ENCODE results near the gene PNMA8B. TPM values are rescaled to one million over a fixed set of nuclear protein-coding genes. Genes with fewer than 3 reads are reported as not detected.

The PNMA8B gene
- total RNA-seq, 1 donor from 2014 or later = 0.17 TPM

DNA sequence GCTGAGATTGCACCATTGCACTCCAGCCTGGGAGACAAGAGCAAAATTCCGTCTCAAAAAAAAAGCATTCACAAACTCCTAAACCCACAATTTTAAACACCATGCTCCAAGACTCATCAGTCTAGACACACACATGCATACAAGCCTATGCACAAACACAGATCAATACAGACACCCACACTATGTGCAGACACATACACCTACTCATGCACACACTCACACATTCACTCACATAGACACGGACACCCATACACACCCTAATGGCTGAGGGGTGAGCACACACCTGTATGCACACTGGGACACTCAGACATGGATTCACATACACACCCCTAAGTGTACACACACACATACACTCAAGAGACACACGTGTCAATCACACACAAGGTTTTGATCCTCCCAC is 9.3 kb downstream of the PNMA8B start:
- no peak for DNase-seq

DNA sequence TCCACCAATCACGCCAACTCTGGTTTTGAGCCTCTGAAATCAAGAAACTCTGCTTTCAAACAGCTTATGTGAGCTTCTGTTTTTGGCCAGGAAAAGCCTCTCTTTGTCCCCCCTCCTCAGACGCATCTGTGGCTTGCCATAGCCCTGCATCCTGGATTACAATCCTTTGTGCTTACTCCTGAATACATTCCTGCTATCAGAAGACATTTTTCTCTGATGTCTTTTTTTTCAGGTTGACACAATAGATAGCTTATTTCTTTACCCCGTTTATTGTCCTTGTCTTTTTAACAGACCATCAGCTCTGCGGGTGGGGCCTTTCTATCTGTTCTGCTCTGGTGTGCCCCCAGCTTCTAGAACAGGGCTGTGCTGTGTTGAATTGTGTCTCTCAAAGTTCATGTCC is 11.0 kb downstream of the PNMA8B start:
- DNase-seq = no peak

DNA sequence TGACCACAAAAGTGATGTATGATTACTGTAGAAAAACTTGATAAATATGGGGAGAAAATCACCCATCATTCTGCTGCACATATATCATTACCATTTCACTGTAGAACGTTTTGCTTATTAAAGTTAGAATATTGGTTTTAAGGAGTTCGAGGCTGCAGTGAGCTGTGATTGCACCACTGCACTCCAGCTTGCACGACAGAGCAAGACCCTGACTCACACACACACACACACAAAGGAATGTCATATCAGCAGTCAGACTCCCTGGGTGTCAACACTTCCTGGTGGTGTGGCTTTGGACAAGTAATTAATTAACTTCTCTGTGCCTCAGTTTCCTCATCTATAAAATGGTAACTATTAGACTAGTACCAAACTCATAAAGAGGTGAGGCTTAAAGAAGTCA is 13.0 kb downstream of the PNMA8B start:
- DNase-seq = no peak

DNA sequence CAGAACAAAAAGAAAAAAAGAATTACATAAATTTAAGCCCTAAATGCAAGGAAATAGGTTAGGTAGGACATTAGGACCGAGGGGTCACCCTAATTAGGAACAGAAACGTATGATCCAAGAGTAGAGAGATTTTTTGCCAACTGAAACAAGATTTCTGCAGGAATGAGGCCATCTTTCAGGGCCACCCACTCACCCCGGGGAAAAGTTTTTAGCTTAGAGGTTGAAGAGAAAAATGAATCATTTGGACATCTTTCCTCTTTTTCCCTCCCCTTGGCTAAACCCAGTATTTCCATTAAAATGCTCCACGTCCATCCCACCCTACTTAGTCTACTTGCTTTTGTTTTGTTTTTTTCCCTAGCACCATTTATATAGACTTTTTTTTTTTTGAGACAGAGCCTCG is 13.7 kb downstream of the PNMA8B start:
- no peak for DNase-seq

DNA sequence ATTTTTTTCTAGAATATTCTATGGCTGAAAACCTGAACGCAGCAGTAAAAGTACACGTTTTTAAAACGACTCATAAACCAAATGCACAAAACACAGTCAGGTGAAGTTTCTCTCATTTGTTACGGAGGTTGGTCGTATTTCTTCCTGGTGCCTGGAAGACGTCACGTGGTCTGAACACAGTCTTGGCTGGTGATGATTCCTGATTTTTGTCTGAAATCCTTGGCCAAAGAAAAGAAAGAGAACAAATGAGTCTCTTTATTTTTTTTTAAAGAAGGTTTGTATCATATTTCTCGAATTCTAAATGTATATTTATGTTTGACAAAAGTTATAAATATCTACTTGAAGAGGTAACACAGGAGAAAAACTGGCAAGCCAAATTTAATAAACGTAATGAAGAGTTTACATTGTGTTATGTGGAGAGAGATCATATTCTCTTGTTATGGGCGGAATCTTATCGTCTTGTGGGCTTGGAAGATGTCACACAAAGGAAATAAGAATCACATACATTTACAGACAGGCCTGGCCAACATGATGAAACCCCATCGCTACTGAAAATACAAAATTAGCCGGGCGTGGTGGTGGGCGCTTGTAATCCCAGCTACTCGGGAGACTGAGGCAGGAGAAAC is 14.3 kb downstream of the PNMA8B start:
- DNase-seq = no peak

DNA sequence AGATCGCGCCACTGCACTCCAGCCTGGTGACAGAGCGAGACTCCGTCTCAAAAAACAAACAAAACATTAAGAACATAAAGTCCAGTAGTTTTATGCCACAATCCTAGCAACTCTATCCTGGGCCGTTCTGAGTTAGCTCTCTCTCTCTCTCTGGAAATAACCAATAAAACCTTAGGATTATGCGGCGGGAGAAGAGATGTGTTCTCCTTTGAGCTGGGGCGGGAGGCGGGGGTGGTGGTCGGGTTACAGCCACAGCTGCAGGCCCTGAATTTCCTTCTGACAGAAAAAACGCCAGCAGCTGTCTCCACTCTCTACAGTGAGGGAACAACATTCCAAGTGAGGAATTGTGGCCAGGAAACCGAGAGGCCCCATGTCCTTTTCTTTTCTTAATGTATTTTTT is 15.3 kb downstream of the PNMA8B start:
- no peak for DNase-seq

DNA sequence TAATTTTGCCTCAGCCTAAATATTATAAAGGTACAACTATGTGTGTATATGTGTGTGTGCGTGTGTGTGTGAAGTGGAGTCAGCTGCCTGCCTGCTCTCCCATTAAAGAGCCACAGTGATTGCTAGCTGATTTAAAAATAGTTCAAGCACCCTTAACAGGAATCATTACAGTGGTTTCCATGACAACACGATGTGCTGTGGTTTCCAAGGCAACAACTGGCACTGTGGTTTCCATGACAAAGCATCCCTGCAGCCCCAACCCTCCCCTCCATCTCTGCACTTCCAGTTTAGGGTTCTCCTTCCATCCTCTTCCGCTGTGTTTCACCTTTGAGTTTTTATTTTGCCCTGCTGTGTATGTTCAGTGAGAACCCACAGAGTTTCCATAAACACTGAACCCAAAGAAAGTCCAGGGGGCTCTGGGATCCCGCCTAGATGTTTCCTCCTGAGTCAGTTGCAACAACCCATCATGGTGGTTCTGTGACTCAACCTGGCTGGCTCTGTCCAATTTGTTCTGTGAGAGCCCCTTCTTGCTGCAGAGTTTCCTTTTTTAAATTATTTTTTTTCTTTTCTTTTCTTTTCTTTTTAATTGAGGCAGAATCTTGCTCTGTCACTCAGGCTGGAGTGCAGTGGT is 17.2 kb downstream of the PNMA8B start:
- no peak for DNase-seq

DNA sequence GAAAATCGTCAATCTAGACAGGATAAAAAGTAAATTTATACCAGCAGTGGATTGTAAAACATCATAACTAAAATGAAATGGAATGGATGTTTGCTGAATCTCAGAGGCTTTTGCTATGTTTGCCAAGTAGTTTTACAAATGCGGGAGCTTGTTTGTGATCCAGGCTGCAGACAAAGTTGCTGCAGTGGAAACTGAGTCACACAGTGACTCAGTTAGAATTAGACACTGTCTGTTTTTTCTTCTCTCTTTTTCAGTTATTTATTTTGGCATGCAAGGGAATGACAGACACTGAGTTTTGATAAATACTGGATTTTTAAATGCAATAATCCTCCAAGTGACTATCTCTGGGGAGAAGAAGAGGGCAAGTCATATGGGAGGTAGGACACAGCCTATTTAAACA is 19.7 kb downstream of the PNMA8B start:
- no peak for DNase-seq

DNA sequence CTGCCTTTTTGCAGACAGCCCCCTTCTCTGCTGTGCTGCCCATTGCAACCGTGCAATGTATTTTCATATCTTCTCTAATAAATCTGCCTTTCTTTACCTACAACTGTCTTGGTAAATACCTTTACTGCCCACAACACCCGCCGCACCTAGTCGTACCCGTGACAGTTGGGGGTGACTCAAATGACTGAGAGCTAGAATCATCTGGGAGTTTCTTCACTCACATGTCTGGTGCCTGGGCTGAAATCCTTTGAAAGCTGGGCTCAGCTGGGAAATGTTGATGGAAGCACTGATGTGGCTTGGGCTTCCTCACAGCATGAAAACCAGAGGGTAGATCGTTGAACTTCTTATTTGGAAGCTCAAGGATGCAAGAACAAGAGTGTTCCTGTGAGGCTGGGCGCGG is 21.5 kb downstream of the PNMA8B start:
- no peak for DNase-seq

DNA sequence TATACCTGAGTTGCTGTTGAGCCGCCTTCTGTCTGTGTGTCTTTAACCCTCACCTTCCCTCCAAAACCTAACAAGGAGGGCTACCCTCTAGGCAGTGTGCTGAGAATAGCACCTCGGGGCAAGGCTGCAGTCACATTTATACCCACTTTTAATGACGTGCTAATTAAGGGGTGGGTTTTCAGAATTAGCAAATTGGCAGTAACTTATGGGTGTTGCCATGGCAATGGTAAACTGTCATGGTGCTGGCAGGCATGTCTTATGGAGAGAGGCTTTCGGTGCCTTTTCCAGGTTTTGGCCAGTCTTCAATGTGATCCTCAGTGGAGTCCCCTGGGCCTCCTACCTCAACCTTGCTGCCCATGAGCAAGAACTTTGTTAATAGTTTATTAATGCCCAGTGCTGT is 23.1 kb downstream of the PNMA8B start:
- DNase-seq = no peak

DNA sequence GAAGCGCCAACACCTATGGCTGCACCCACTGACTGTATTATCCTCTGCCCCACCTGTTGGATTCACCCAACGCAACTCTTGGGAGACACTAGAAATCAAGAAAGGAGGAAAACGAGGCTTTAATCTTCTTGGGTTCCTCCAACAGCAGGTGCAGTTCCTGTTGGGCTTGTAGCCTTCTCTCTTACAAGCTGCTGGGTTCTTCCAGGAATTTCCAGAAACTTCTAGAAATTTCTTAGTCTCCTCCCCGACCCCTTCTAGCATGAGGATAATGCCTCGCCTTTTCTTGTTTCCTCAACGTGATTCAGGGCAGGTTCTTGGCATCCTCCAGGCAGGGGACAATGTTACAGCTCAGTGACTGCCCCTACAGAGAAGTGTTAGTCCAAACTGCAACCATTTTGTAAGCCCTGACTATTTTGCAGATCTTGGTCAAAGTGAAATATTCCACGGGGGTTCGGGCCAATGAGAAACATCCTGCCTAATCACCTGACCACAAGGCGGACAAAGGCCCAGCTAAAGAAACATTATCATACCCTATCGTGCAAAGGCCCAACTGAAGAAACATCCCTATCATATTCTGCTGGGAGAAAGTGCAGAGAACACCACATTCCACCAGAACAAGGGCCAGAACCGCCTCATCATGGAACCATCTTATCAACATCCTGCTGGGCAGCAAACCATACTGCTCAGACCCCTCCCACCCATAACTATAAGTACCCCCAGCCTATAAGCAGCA is 23.7 kb downstream of the PNMA8B start:
- no peak for DNase-seq

DNA sequence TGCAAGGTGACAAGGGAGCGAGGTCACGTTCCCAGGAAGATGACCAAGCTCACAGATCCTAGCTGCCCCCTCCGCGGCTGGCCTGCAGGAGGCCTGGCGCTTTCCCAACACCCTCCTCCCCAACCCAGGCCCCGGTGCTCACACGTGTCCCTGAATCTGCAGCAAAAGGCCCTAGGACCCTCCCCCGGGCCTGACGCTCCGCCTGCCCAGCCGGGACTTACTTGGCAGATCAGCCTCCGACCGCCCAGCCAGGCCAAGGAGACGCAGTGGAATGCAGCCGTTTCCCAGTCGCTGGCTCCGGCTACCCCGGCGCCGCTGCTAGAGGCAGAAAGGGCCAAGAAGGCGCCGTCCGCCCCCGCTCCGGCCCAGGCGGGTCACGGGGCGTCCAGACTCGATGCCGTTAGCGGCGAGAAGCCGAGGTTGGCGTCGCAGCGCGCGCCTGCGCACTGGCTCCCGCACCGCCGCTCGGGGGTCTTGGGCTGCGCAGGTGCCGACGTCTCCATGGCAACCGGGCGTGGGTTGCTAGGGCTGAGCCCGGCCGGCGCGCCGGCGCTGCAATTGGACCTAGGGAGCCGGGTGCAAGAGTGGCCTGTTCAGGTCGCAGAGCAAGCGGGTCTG is 24.4 kb downstream of the PNMA8B start, which contains the start of gene PNMA8A:
Gene PNMA8A (minus strand): TSS at position 448 of the 618 bp plus-strand sequence. CDS start 528 bp downstream, outside the sequence.
- DNase-seq = peak; percentile 66

DNA sequence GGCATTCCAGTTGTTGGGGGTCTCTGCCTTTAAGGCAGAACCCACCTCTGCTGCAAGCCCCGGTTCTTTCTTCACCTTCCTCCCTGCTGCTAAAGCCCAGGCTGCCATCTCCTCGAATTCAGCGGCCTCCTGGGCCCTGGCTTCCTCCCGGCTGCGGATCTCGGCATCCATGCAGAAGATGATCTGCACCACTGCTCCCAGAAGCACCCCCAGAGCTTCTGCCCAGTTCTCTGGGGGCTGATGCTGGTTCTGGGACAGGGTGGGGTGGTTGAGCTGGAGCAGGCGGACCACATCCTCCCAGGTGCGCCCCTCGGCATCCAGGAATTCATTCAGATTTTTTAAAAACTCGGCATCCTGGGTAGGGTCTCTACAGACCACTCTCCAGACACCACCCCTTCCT is 25.3 kb downstream of the PNMA8B start:
- DNase-seq = no peak

DNA sequence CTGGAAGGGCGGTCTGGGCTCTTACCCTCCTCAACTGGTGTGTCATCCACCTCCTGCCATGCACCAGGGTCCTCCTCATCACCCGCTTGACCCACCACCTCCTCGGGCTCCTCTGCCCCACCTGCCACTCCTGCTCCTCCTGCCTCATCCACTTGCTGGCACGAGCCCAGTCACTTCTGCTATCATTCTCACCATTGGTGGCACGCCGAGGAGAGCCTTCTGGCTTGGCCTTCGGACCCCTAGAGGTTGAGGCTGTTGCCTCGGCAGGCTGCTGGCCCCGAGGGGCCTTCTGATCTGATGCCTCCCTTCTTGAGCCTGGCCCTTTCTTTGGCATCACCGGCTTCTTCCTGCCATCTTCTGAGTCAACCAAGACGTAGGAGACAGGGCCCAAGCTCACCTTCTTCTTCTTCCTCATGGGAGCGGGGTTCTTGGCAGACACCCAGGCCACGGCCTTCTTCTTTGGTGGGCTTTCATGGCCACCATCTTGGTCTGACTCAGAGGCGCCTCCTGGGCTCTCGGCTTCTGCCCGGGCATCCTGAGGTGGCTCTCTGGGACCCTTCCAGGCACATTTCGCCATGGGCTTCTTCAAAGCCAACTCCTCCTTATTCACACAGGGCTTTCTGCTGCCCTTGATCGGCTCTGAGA is 26.0 kb downstream of the PNMA8B start:
- no peak for DNase-seq

DNA sequence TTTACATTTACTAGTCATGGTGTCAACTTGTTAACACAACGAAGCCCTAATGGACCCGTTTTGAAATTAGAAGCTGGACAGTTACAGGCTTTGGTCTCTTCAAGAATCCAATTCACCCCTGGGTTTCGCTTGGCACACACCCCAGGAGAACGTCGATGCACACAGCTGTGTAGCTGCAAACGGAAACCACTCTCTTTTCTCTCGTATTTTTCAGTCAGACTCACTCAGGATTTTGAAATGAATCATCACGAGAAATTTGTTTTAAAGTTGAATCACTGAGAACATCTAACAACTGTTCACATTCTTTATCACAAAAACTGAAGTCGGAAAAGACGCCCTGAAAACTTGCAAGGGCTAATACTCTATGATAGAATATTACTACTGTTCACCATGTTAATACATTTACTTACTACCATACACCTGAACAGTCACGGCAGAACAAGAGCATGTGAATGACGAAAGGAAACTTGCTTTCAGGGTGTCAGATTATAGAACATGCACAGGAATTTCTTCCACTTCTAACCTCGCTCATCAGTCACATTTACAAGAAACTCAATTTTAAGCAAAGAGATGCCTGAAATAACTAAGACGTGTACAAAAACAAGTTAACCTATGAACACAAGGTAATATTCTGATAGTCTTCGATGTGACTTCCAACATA is 29.0 kb downstream of the PNMA8B start:
- DNase-seq = peak; percentile 35

DNA sequence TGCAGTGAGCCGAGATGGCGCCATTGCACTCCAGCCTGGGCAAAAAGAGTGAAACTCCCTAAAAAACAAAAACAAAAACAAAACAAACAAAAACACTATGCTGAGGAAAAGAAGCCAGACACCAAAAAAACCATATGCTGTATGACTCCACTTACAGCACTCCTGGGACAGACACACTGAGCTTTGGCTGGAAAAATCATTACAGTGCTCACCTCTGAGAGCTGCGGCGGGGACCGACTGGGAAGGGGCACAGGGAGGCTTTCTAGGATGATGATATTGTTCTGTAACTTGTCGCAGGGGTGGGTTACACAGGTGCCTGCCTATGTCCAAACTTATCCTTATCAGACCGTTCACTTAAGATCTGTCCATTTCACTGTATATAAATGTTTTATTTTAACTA is 32.2 kb downstream of the PNMA8B start:
- no peak for DNase-seq

DNA sequence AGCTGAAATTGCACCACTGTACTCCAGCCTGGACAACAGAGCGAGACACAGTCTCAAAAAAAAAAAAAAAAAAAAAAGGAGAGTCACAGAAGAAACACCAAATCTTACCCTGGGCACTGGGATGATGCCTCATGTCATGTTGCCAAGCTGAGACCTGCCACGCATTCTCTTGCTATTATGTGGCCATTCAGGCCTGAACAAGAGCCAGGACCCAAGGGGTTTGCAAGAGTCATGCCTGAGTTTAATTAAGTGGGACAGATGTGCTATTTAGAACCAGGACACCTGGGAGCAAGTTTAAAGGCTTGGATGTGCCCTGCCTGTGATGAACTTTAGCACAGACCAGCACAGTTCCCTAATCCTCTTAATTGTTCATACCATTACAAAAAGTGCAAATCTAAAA is 34.1 kb downstream of the PNMA8B start:
- DNase-seq = no peak

DNA sequence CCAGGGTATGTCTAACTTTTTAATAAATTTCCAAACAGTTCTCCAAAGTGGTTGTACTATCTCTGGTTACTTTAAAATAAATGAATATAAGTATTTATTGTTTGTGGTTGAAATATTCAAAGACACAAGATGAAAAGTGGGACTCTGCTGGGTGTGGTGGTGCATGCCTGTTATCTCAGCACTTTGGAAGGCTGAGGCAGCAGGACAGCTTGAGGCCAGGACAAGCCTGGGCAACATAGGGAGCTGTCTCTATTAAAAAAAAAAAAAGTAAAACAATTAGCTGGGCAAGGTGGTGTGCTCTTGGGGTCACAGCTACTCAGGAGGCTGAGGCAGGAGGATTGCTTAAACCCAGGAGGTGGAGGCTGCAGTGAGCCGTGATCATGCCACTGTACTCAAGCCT is 34.7 kb downstream of the PNMA8B start:
- DNase-seq = no peak

DNA sequence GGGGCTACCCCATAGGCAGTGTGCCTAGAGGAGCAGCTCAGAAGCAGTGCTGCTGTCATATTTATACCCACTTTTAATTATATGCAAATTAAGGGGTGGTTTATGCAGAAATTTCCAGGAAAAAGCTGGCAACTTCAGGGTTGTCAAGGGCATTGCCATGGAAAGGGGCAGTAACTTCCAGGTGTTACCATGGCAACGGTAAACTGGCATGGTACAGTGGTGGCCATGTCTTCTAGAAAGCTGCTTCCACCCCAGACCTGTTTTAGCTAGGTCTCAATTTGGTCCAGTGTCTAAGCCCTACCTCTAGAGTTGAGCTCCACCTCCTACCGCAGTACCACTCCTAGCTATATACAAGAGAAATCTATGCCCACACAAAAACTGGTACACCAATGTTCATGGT is 35.6 kb downstream of the PNMA8B start:
- DNase-seq = no peak

DNA sequence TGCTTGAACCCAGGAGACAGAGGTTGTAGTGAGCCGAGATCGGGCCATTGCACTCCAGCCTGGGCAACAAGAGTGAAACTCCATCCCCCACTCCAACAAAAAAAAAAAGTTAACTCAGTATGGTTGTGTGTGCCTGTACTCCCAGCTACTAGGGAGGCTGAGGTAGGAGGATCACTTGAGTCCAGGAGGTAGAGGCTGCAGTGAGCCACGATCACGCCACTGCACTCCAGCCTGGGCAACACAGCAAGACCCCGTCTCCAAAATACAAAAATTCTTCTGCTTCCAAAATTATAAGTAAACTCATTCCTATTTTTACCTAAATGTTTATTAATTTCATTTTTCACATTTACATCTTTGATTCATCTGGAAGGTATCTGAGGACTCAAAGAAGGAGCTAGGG is 38.7 kb downstream of the PNMA8B start:
- no peak for DNase-seq

DNA sequence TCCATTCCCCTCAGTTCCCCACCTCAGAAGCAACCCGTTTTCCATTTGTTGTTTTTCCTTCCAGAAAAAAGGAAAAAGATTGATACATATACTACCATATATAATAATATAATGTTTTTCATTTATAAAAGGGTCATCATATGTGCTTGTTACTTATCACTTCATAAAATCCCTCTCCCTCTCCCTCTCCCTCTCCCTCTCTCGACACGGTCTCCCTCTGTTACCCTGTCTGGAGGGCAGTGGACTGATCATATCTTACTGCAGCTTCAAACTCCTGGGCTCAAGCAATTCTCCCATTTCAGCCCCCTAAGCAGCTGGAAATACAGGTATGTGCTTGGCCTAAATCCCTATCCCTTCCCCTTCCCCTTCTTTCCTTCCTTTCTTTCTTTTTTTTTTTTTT is 41.4 kb downstream of the PNMA8B start:
- no peak for DNase-seq

DNA sequence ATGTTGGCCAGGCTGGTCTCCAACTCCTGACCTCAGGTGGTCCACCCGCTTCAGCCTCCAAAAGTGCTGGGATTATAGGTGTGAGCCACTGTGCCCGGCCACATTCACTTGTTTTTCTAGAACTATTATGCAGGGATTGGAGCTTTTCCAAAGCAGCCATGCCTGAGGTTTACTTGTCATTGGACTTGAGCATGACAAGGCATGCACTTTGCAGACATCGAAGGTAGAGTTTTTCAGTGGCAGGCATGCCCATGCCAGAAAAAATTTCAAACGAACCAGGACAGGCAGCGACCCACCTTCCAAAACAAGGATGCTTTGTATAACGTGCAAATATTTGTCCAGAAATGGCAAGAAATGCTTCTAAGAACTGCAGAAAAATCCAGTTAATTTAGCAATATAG is 42.0 kb downstream of the PNMA8B start:
- DNase-seq = no peak

DNA sequence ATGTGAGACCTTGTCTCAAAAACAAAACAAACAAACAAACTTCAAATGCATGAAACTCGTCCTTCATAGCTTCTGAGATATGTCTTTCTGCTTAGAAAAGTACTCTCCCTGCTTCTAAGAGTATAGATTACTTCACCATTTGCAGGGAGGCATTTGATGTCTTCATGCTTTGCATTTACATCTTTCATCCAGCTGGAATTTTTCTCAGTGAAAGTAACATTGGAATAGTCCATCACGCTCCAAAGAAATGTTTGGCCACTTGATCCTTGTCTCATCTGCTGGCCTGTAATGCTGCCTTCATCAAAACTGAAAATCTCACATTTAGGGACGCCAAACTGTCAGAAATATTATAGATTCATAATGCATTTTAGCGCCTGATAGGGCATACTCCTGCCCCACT is 43.5 kb downstream of the PNMA8B start:
- DNase-seq = no peak
